Activated CD8-positive, alpha-beta memory T cell treated with anti-CD3 and anti-CD28 coated beads for 4 hours (primary cell): ENCODE measurements around the gene YWHAG.
"Not testable (repeated sequence)": the region's sequence is repeated elsewhere in the genome, so short reads cannot be mapped to it uniquely, and the experiment has no call there.

ENCODE experiments used
- DNase-seq, 2 donors: peaks; one replicate each; pipeline ENCODE4 v3.0.0-alpha.2; 2020; ENCODE audit warnings: low read depth in 2 of 2

Gene YWHAG

DNA sequence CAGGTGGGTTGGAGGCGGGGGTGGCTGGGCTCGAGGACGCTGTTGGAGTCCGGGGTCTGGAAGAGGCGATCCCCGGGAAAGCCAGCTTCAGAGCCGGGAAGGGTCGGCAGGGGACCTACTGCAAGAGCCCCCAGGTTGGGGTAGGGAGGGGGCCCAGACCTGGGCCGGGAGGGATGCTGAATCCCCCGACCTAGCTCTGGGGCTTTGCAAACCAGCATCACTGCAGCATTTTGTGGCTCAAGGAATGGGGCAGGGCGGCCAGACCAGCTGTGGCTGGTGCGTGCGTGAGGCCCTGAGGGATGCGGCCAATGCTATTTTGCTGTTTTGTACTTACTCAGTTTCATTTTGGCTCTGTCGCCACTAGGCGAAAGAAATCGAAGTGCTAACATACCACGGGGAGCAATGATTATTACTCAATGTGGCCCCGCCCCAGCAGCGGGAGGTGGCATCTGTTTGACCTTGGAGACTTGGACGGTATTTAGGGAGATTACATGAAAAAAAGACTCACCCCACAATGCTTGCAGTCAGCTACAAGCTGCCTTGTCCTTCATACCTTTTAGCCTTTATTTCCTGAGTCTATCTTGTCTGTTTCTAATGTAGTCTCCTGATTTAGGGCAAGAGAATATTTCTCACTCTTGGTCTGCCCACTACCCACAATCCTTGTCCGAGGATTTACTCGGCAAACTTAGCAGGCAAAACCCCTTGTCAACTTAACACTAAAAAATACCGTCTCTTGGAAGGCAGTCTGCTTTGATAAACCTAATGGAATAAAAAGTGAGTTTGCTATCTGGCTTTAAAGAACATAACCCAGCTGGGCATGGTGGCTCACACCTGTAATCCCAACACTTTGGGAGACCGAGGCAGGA, 40.1 kb downstream of the YWHAG start:
- peak; percentile 22 to 33 for DNase-seq

DNA sequence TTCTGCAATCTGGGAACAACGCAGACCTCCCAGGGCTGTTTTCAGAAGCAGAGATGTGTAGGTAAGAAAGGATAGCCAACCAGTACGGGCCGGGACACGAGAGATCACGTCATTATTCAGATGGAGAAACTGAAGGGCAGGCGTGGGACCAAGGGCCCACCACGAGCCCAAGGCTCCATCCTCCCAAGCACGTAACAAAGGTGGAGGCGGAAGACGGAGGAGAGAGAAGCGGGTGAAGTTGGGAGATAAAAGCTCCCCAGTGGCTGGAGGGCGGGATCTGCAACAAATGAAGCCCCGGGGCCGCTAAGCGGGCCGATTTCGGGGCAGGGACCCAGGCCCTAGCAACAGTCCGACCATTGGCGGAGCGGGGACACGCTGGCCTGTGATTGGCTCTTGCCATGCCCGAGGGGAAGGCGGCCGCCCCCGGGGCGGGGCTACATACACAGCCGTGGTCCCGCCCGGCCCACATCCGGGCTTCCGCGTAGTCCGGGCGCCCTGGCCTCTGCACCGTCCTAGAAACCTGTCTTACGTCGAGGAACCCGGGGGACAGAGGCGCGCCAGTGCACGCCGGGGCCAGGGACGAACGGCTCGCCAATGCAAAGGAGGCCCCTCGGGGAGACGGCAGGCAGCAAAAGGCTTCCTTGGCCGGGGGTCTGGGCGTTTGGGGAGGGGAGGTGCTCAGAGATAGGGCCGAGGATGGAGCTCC, 40.9 kb downstream of the YWHAG start:
- peak; percentile 87 to 92 for DNase-seq

GRCh38 chr7:76316984-76317781, 41.6 kb downstream of the YWHAG start:
- DNase-seq, result no peak

DNA sequence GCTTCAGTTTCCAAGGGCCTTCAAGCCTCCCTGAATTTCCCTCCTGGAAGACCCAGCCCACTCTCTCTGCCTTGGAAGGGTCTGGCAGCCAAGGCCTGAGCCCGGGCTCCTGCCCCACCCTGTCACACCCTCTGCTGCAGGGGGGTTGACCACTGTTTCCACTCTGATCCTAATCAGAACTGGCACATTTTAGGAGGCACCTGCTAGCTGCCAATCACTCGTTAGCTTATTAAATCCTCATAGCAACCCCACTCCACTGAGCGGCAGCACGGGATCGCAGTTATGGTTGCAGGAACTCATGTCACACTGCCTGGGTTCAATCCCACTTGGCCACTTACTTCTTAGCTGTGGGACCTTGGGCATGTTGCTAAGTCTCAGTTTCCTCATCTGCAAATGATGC, 43.4 kb downstream of the YWHAG start:
- DNase-seq, result no peak

DNA sequence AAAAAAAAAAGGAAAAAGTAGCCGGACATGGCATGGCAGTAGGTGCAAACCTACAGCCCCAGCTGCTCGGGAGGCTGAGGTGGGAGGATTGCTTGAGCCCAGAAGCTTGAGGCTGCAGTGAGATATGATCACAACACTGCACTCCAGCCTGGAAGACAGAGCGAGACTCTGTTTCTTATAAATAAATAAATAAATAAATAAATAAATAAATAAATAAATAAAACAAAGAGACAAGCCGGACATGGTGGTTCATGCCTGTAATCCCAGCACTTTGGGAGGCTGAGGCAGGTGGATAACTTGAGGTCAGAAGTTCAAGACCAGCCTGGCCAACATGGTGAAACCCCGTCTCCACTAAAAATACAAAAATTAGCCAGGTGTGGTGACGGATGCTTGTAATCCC, 44.1 kb downstream of the YWHAG start:
- not testable (repeated sequence) for DNase-seq

- DNase-seq, result peak; percentile 86 to 92
These were observed 44.6 kb downstream of the YWHAG start for GRCh38 chr7:76314042-76314721.

GRCh38 chr7:76311838-76312237, 47.0 kb downstream of the YWHAG start:
- DNase-seq, result not testable (repeated sequence)

DNA sequence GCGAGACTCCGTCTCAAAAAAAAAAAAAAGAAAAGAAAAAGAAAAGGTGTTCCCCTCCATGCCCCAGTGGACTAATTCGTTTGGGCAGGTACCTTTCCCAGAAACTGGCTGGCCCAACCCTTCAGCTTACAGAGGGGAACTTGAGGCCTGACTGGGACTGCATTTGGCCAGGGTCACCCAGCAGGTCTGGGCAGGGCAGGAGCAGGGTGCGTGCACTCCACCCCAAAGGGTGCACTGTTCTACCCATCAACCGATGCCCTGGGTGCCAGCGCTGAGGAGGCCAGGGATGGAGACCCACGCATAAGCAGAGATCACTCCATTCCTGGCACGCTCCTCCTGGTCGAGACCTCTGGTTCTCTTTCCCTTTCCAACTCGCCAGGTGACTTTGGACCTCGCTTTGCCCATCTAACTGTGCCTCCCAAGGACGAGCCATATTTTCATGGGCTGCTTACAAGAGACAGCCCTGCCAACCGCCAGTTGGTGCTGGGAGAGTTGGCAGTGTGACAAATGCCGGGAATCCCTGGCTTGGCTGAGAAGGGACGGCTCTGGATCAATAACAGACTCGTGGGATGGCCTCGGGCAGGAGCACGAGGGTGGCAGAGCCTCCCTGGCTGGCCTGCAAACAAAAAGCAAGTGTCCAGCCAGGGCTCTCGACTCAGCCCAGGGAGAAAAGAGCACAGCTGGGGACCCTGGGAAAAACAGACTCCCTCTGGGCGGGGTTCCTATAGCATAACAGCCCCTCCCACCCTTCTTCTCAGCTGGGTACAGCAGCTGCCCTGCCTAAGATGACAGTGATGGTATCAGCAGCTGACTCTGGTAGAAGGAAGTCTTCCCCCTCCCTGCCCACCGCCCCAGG, 48.5 kb downstream of the YWHAG start:
- DNase-seq, result no peak

- DNase-seq, result not testable (repeated sequence)
These were observed 49.3 kb downstream of the YWHAG start for GRCh38 chr7:76309341-76310101.

DNA sequence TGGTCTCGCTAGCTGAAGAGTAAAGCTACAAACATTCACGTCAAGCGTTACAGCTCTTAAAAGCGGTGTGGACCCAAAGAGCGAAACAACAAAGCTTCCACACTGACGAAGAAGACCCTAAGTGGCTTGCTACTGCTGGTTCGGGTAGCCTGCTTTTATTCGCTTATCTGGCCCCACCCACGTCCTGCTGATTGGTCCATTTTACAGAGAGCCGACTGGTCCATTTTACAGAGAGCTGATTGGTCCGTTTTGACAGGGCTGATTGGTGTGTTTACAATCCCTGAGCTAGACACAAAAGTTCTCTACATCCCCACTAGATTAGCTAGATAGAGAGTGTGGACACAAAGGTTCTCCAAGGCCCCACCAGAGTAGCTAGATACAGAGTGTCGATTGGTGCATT, 49.9 kb downstream of the YWHAG start:
- not testable (repeated sequence) for DNase-seq

DNA sequence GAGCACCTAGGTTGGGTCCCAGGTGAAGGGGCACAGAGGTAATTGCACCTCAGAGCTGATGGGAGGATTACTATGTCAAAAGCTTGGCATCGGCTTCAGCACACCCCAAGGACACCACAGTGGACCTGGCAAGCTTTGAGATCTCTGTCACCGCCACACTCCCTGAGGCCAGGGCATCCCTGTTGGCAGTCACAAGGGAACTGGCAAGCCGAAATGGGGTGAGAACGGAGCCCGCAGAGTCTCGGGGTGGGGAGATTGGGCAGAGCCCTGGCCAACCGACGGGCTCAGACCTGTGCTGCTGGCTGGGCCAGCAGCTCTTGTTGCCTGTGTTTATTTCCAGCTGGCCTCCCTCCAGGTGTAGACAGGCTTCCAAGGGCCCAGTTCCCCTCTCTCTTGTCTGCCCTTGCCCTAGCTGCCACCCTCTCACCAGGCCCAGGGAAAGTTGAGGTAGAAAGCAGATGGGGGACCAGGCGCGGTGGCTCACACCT, 53.9 kb downstream of the YWHAG start:
- DNase-seq, result no peak

DNA sequence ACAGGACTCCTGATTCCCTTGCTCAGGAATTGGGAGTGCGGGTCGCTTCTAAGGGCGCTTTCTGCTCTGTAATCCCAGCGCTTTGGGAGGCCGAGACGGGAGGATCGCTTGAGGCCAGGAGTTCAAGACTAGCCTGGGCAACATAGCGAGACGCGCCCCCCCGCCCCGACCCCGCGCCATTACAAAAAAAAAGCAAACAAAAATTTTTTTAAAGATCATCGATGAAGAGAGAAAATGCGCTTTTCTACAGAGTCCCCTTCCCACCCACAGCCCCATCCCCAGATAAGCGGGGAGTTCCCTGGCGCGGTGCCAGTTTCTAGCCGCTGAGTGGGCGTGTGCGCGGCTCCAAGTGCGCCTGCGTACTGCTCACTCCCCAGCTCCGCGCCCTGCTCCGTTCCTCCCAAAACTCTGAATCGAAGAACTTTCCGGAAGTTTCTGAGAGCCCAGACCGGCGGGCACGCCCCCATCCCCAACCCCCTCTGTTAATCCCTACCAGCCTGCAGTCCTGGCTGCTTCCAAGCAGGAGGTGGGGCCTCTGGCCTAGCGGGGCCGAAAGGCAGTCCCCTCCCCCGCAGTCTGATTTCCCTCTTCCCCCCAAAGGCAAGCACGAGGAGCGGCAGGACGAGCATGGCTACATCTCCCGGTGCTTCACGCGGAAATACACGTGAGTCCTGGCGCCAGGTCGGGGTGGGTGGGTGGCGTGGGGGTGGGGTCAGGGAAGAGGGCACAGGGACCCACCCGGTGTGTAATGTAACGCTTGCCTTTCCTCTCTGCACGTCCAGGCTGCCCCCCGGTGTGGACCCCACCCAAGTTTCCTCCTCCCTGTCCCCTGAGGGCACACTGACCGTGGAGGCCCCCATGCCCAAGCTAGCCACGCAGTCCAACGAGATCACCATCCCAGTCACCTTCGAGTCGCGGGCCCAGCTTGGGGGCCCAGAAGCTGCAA, 55.3 kb downstream of the YWHAG start:
- DNase-seq, result peak; percentile 57 to 66

- peak; percentile 38 to 53 for DNase-seq
These were observed 56.2 kb downstream of the YWHAG start, which contains the start of gene HSPB1 for GRCh38 chr7:76302347-76303201. HSPB1 (plus strand) TSS chr7:76302673; CDS start chr7:76302713, 40 bp downstream.

GRCh38 chr7:76301000-76301399, 57.8 kb downstream of the YWHAG start:
- no peak for DNase-seq

GRCh38 chr7:76300166-76300731, 58.5 kb downstream of the YWHAG start:
- no peak for DNase-seq

DNA sequence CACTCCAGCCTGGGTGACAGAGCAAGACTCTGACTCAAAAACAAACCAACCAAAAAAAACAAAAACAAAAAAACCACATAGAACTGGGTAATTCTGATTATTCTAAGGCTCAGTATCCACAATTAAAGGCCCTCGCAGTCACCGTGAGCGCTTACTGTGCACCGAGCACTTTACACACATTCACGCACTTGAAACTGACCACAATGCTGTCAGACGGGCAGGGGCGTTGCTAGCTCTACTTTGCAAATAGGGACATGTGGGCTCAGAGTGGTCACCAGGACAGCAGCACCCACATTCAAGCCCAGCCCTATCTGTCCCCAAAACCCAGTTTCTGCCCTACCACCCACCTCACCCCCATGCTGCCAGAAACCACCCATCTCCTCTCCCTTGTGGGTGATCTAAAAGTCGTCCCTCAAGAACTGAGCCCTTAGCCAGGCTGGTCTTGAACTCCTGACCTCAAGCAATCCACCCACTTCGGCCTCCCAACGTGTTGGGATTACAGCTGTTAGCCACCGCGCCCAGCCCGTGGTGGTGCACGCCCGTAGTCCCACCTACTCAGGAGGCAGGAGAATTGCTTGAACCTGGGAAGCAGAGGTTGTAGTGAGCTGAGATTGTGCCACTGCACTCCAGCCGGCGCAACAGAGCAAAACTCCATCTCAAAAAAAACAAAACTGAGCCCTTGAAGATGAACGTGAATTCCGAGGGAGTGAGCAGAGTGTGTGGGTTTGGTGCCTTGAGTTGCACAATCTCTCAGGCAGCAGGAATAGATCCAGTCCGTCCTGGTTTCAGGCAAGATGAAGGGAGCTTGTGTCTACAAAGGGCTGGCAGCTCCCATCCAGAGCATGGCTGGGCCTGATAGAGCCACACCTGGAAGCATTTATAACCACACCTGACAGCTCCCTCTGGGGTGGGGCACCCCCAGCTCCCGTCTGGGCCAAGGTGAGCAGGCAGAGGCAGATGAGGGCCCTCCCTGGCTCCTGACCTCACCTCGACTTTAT, 61.7 kb downstream of the YWHAG start:
- DNase-seq, result no peak
